ENCODE measurements around the gene FNDC3B.

- TF ChIP-seq CTCF (IDR thresholded peaks at IDR 0.05) (no peak), POLR2AphosphoS5 (IDR thresholded peaks at IDR 0.05; ENCODE audit: insufficient read depth in 1 of 2, low read depth in 1 of 2) (no peak), POLR2A (IDR thresholded peaks at IDR 0.05) (no peak)
Measured at GRCh38 chr3:172125053-172125452, 85.7 kb downstream of the FNDC3B start.

Data from vagina (tissue), 2 donors.